Measurements from ENCODE around the gene PIH1D1.

Gene PIH1D1

GRCh38 chr19:49415102-49415809, 36.4 kb downstream of the PIH1D1 start:
- no peak for DNase-seq

- no peak for DNase-seq
These were observed 37.4 kb downstream of the PIH1D1 start for GRCh38 chr19:49414256-49414655.

DNA sequence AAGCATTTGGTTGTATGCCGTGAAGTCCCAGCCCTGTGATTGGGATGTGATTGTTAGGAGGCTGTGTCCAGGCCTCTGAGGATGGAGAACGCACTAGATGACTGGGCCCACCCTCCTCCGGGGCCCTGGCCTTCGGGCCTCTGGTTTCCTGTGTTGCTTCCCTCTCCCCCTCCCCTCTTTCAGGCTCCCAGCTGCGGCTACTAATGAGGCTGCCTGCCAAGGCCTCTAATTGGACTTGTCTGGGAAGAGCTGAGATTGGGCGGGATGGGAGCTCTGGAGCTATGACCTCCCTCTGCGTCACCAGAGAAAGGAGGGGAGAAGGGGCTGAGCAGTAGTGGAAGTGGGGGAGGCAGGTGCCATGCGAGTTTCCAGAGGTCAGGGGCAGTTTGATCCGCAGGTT, 38.3 kb downstream of the PIH1D1 start:
- DNase-seq = peak; percentile 72

DNA sequence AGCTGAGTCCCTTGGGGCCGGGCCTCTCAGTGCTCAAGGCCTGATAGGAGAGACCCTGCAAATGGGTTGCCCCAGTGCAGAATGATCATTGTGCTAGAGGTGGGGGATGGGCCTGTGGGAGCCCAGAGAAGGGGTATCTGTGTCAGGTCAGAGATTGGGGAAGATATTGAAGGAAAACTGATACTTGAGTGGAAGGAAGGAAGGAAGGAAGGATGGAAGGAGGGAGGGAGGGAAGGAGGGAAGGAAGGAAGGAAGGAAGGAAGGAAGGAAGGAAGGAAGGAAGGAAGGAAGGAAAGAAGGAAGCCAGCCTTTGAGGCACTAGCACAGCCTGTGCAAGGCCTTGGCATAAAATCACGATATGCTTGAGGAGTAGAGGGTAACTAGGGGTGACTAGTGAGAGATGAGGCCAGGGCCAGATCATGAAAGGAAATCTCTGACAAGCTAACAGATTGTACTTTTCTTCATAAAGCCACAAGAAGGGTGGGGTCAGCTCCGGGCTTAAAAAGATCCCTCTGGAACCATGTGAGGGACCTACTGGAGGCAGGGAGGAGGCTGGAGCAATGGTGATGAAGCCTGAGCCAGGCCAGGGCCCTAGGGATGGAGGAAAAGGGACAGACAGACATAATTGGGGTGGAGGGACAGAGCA, 39.8 kb downstream of the PIH1D1 start:
- DNase-seq = no peak

- DNase-seq = no peak
These were observed 42.1 kb downstream of the PIH1D1 start for GRCh38 chr19:49409441-49410029.

DNA sequence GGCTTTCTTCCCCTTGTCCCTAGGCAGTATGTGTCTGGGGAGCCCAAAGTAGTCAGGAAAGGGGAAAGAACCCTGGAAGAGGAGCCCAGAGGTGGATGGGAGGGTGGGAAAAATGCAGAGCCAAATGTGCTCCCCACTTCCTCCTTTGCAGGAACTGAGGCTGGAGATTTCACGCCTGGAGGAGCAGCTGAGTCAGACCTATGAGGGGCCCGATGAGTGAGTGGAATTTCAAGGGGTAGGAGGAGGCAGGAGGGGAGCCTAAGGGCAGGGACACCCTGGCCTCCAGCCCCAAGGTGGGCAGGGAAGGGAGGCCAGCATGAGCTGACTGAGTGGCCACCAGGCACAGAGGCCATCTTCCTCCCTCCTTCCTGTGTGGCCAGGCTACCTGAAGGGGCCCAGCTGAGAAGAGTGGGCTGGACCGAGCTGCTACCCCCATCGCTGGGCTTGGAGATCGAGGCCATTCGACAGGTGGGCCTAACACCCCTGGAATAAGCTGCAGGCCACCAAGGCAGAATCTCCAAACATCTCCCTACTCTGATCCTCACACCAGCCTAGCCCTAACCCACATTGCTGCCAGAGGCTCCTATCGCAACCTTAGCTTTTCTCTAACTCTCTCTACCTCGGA, 42.7 kb downstream of the PIH1D1 start:
- DNase-seq = no peak

- no peak for DNase-seq
These were observed 44.1 kb downstream of the PIH1D1 start for GRCh38 chr19:49407482-49408015.

GRCh38 chr19:49407079-49407478, 44.5 kb downstream of the PIH1D1 start:
- no peak for DNase-seq

GRCh38 chr19:49403404-49404187, 48.0 kb downstream of the PIH1D1 start:
- no peak for DNase-seq

GRCh38 chr19:49400029-49400428, 51.6 kb downstream of the PIH1D1 start:
- no peak for DNase-seq

- DNase-seq = no peak
These were observed 52.7 kb downstream of the PIH1D1 start for GRCh38 chr19:49398931-49399330.

GRCh38 chr19:49398001-49398615, 53.5 kb downstream of the PIH1D1 start:
- DNase-seq = no peak

GRCh38 chr19:49396738-49397505, 54.7 kb downstream of the PIH1D1 start:
- DNase-seq = no peak

Measured in right hindlimb (tissue), 1 donor.